HG03439 (cell line): ENCODE data around the gene TERT.
"Not testable (repeated sequence)": the region's sequence is repeated elsewhere in the genome, so short reads cannot be mapped to it uniquely, and the experiment has no call there.

ENCODE experiments used
- ATAC-seq: cut with Tn5 transposase; IDR thresholded peaks from one replicate; pipeline ENCODE4 v1.9.1; 2021; ENCODE audit warnings: mild to moderate bottlenecking, moderate library complexity; ENCODE audit not compliant: unreplicated experiment

The TERT gene

DNA sequence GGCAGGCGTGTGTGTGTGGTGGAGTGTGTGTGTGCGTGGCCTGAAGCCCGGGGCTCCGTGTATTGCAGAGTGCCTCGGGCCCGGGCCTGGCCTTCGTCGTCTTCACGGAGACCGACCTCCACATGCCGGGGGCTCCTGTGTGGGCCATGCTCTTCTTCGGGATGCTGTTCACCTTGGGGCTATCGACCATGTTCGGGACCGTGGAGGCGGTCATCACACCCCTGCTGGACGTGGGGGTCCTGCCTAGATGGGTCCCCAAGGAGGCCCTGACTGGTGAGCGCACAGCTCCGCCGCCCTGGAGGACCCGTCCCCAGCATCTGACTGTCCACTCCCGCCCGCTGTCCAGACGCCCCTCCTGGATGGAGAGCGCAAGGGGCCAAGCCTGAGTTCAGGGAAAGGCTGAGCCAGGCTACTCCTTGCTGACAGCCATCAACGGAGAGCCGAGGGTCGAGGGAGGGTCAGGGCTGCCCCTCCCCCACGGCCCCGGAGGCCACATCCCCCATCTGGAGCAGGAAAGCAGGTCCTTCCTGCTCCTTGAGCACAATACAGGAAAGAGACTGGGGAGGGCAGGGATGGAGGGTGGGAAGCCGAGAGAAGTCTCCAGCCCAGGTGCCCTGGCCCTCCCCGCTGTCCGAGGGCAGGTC, 51.3 kb downstream of the TERT start:
- no peak for ATAC-seq

- no peak for ATAC-seq
Observed at GRCh38 chr5:1242733-1243486, 52.0 kb downstream of the TERT start.

GRCh38 chr5:1241509-1242080, 53.3 kb downstream of the TERT start:
- no peak for ATAC-seq

DNA sequence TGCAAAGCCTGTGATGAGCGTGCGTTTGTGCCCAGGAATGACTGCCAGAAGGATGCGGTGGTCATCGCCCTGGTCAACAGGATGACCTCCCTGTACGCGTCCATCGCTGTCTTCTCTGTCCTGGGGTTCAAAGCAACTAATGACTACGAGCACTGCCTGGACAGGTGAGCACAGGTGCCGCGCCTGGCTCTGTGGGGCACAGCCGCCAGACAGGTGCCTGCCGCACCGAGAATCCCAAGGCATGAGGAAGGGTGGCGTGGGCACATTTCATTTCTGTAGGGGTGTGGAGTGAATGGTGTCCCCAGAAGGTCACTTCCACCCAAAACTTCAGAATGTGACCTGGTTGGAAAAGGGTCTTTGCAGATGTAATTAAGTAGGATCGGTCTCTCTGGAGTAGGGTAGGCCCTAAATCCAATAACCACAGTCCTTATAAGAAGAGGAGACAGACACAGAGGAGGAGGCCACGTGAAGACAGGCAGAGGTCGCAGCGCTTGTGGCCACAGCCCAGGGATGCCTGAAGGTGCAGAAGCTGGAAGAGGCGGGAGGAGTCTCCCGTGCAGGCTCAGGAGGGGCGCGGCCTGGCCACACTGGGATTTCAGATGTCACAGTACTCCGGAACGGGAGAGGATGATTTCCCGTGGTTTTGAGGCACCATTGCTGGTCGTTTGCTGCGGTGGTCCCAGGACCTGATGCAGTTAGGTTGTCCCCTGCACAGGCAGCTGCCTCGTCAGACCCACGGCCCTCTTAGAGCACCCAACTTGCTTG, 54.2 kb downstream of the TERT start:
- no peak for ATAC-seq

DNA sequence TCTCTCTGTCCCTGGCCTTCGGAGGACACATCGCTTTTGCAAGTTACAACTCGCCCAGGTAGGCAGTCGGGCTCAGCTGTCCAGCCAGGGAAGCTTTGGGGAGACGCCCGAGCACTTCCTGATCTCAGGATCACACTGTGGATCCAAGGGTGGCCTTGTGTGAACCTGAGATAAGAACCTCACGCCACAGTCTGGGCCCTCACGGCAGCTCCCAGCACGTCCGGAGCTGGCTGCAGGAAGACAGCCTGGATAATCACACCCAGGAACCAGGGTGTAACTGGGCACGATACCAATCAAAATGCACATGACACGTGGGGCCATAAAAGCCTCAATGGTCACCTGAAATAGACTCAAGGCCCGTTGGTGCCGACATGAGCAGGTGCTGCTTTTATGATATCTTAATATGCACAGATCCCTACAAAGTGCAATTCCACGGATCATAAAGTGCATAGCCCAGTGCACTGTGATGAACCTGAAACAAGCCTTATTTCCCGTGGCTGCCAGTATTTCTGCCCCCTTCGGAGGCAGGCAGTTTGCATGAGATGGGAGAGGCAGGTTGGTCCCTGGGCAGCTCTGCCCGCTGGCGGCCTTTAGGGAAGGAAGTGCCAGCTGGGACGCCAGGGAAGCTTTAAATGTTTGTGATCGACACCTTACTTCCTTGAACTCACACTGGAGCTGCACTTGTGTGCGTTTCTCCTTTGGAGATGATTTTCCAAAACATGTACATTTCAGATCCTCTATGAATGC, 55.2 kb downstream of the TERT start:
- no peak for ATAC-seq

- no peak for ATAC-seq
Observed at GRCh38 chr5:1235838-1236237, 59.0 kb downstream of the TERT start.

GRCh38 chr5:1235379-1235778, 59.5 kb downstream of the TERT start:
- no peak for ATAC-seq

DNA sequence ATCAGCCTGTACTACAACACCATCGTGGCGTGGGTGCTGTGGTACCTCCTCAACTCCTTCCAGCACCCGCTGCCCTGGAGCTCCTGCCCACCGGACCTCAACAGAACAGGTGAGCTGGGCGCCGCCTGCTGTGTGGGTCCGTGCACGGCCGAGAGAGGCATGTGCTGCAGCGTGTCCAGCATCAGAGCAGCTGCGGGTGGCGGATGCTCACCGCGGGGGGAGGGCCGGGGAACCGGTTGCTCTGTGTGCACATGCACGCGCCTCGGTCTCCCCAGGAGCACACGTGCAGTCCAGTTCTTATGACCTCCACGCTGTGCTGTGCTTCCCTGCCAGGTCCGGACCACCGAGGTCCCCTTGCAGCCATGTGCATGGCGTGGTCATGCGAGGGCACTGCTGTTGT, 62.1 kb downstream of the TERT start:
- ATAC-seq: no peak

DNA sequence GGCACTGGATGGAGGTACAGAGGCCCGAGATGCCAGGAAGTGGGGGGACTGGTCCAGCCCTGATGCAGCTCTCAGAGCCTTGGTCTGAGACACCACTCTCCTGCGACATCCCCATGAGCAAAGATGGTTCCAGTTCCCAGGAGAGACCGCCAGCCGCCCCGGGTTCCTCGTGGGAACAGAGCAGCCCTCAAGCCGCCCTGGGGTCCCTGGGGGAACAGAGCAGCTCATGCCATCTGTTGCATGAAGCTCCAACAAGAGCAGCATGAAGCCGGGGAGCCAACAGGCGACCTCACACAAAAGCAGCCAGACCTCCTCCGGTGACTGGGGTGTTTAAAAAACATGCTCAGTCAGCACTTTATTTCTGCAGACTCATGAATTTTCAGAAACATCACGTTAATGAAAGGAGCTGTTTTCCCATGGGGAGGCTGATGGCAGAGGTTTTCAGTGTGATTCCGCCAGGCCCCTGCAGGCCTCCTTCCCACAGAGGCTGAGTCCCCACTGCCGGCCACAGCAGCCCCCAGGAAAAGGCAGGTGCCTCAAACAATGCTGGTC, 63.4 kb downstream of the TERT start:
- no peak for ATAC-seq

DNA sequence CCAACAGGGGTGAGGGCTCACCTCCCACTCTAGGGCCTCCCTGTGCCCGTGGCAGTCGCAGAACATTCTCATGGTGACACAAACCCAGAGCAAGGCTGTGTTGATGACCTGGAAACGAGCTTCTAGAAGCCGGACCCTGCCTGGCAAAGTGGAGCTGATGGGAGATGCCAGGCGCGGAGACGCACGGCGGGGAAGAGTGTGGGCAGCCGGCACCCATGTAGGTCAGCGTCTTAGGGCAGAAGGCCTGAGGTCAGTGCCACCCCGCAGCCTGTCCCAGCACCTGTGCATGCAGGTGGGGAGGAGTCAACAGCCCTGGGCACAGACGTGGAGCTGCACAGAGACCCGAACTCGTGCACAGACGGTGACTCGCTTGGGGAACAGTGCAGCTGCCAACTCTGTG, 64.3 kb downstream of the TERT start:
- no peak for ATAC-seq

GRCh38 chr5:1229822-1230221, 65.0 kb downstream of the TERT start:
- no peak for ATAC-seq

DNA sequence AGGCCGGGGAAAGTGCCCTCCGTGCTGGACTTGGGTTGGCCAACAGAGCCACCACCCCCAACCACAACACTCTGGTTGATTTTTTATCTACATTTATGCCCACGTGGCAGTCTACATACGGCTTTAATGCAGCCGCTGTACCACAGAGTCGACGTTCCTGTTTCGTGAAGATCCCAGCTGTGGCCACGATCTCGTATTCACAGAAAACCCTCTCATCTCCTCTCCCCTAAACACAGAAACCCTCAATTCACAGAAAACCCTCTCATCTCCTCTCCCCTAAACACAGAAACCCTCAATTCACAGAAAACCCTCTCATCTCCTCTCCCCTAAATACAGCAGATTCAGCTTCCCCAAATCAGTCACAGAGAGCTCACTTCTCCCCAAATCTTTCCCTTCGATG, 65.8 kb downstream of the TERT start:
- ATAC-seq: not testable (repeated sequence)

DNA sequence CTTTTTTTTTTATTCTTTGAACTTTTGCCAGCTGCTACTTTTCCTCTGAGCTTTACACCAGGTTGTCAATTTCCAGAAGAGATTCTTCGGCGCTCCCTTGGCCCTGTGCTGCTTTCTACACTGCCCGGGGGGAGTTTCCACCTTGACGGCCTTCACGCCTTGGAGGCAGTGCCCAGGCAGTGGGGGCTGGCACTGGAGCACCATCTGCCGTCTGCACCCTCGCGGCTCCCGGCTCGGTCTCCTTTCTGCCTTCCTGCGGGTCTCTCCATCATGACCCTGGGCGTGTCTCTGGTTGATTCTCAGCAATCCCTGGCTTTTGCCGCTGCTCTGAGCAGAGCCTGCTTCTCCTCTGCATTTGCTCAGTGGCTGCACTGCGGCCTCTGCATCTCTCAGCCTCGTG, 66.7 kb downstream of the TERT start:
- no peak for ATAC-seq

DNA sequence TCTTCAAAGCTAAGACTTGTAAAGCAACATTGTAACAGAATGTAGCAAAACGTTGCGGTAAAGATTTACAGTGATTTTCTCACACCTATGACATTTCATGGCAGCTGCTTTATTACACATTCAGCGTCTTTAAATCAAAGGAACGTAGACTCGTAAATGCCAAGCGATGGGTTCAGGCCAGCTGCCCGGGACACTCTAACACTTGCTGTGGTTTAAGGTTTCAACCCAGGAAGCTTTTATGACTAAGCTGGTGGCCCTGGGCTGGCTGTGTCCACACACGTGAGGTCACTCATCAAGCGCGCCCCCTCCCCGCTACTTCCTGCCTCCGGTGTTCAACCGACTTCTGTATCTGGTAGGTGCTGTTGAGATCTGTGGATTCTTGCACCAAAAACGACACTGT, 67.2 kb downstream of the TERT start:
- no peak for ATAC-seq

DNA sequence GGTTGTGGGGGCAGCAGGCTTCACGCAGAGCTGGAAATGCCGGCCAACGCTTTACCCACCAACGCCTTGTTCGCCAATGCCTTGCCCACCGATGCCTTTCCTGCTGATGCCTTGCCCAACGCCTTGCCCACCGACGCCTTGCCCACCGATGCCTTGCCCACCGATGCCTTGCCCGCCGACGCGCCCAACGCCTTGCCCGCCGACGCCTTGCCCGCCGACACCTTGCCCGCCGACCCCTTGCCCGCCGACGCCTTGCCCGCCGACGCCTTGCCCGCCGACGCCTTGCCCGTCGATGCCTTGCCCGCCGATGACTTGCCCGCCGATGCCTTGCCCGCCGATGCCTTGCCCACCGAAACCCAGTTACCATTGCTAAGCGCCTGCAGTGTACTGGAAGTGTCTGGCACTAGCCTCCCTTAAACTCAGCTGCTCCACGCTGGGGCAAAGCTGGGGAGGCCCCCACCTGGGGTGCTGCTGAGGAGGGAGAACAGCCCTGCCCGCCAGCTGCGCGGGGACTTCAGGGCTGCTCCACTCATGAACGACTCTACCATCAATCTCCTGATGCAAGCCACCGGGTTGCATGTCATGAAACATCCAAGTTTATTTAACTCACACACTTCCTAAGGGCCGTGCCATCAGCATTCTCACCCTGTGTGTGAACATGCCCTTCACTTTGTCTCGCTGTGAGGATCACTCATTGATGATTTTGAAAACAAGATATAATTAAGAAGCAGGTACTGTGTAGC, 67.9 kb downstream of the TERT start:
- no peak for ATAC-seq

DNA sequence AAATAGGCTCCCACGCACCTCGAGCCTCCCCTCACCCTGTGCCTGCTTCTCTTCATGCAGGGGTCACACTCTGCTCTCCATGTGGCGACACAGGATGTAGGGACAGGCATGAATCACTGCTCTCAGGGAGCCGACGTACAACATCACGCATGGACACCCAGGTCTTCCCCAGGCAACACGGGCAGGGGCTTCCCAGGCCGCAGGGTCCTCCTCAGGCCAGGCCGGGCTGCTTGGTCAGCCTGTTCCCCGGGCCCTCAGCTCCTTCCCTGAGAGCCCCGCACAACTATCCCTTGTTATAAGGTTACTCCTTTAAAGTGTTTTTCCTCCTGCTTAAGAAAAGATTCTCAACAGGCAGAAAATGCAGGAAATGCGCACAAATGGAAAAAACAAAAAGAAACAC, 68.6 kb downstream of the TERT start:
- ATAC-seq: no peak

DNA sequence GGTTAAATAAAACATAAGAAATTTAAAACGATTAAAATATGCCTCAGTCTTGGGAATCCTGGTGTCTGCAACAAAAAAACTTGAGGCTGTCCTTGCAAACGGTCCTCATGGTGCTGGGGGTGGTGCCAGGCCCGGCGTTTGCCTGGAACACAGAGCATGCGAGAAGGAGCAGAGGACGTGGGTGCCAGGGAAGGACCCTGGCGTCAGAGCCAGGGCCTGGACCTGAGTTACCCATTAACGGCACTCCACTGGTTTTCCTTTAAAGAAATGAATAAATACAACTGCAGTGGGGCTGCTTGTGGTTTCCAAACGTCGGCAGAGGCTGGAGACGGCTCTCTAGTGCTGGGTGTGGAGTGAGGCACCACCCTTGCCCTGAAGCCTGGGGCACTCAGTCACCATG, 69.8 kb downstream of the TERT start, which contains the start of gene SLC6A18:
TSS of gene SLC6A18 (plus strand) at position 301 of the 400 bp plus-strand sequence. CDS start at position 398, 97 bp downstream.
- no peak for ATAC-seq

GRCh38 chr5:1224631-1225030, 70.2 kb downstream of the TERT start:
- ATAC-seq: no peak

DNA sequence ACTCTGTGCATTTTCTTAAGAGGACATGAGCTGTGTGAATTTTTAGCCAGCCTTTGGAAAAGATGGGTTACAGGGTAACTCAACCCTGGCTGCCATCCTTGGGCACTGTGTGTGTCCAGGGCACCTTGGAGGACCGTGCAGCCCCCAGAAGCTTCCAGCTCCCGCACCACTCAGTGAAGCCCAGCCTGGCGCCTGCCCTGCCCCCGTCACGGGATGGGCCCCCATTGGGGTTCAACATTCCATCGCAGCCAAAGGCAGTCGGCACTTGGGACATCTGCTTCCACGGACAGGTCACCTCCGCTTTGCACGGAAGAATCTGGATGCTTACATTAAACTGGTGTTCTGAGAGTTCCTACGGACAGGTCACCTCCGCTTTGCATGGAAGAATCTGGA, 71.6 kb downstream of the TERT start:
- no peak for ATAC-seq
